NCI-H146 treated with DMSO at 0.1 percent for 48 hours (cell line): ENCODE measurements around the gene HMX2.

ENCODE experiments used
- DNase-seq: peaks from one replicate; lab custom pipeline; 2025; ENCODE audit not compliant: unreplicated experiment; lab: John Stamatoyannopoulos, UW

HMX2 gene

DNA sequence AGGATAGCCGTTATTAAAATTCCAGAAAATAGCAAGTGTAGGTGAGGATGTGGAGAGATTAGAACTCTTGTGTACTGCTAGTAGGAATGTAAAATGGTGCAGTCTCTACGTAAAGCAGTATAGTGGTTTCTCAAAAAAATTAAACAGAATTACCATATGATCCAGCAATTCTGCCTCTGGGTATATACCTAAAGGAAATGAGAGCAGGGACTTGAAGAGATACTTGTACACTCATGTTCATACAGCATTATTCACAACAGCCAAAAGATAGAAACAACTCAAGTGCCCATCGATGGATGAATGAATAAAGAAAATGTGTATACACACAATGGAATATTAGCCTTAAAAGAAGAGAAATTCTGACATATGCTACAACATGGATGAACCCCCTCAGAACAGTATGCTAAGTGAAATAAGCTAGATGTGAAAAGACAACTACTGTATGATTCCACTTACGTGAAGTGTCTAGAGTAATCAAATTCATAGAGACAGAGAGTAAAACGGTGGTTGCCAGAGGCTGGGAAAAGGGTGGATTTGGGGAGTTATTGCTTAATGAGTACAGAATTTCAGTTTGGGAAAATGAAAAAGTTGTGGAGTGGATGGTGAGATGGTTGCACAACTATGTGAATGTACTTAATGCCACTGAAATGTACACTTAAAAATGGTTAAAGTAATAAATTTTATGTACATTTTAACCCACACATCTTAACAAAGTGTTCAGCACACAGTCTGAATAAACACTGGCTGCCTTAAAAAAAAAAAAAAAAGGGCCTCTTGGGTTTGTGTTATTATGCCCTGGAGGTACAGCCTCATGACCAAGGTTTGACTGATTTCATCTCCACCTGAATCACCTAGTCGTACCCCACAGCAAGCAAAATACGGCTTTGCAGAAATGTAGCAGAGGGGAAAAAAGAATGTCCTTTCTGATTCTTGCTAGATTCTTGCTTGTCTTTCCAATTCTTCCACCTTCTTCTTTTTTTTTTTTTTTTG lies 32.5 kb downstream of the HMX2 start:
- no peak for DNase-seq

DNA sequence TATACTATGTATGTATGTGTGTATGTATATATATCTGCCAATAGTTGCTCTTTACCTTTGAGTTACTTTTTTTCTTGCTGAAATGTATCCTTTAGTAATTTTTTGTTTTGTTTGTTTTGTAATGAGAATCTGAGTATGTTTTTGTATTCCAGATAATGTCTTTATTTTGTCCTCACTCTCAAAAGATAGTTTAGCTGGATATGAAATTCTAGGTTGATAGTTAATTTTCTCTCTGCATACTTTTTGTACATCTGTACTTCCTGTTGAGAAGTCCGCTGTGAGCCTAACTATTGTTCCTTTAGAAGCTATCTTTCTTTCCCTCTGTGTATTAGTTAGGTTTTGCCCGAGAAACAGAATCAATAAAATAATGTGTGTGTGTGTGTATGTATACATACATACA lies 35.8 kb downstream of the HMX2 start:
- no peak for DNase-seq

GRCh38 chr10:123187781-123188180 lies 39.8 kb downstream of the HMX2 start:
- no peak for DNase-seq

- no peak for DNase-seq
These were observed 44.0 kb downstream of the HMX2 start for GRCh38 chr10:123191886-123192285.

- DNase-seq = no peak
These were observed 46.1 kb downstream of the HMX2 start for GRCh38 chr10:123194056-123194455.
